ENCODE data around the gene GIMAP1.

The GIMAP1 gene

DNA sequence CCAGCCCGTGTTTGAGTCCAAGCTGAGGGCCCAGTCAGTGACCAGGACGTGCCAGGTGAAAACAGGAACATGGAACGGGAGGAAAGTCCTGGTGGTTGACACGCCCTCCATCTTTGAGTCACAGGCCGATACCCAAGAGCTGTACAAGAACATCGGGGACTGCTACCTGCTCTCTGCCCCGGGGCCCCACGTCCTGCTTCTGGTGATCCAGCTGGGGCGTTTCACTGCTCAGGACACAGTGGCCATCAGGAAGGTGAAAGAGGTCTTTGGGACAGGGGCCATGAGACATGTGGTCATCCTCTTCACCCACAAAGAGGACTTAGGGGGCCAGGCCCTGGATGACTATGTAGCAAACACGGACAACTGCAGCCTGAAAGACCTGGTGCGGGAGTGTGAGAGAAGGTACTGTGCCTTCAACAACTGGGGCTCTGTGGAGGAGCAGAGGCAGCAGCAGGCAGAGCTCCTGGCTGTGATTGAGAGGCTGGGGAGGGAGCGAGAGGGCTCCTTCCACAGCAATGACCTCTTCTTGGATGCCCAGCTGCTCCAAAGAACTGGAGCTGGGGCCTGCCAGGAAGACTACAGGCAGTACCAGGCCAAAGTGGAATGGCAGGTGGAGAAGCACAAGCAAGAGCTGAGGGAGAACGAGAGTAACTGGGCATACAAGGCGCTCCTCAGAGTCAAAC, 26.0 kb downstream of the GIMAP1 start:
- no peak overlapping the region for H3K4me3 ChIP-seq (ENCODE audit: low read depth, low read length)

DNA sequence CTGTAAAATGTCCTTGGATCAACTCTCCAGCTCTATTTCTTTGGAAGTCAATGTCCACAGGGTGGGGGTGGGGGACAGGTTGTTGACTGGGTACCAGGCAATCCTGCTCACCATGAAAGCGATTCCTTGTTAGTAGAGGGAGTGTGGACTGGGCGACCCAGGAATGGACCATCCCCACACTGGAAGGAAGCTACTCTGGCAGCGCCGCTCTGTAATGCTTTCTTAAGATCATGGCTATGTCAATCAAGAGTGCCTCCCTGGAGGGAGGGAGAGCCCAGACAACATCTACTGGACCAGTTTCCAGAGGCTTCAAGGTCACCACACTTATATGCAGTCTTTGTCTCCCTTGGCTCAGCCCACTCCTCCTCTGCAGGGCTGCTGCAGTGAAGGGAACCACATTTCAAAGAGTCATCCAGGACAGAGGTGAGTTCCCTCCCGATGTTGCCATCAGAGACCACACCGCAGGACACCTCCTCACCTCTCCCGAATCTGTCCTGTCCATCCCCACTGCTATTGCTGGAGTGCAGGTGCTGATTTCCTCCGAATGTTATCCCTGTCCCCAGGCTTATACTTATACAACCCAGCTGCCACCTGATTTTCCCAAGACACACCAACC, 27.7 kb downstream of the GIMAP1 start:
- DNase-seq (ENCODE audit: low read depth) = no peak
- no peak overlapping the region for H3K4me3 ChIP-seq (ENCODE audit: low read depth, low read length)

More for the DNA sequence above, 26.0 kb downstream of the GIMAP1 start:
- no peak for DNase-seq (ENCODE audit: low read depth)

DNA sequence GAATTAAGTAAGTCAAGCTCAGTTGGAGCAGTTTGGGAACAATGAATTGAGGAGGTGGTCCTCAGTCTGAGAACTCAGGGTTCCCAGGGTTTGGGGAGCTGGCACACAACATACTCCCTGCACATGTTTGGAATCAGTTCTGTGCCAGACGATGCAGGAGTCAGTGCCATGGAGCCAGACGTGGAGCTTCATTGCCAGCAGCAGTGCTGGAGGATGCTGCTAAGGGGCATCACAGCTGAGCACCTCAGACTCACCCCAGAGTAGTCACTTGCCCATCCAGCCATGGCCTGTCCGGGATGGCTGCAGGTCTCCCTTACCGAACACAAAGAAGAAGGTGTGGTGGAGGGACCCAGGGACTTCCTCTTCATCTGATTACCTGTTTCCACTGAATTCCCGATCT, 28.7 kb downstream of the GIMAP1 start:
- H3K4me3 ChIP-seq (ENCODE audit: low read depth, low read length) = no peak overlapping the region

DNA sequence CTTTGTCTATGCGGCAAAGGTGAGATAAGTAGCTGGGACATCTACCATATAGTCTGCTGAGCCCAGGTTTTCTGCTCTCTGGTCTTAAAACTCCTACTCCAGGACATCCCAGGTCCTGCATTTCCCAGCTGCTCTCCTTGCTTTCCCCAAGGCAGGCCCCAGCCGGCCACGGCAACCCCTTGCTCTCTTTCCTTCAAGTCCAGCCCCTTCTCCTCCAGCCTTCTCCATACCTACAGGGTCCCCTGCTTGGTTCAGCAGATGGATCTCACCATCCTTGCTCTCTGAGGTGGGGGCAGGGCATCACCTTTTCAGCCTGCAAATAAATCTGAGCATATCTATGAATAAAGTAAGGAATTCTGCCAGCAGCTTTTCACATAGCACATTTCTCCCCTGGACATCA, 29.5 kb downstream of the GIMAP1 start:
- no peak overlapping the region for H3K4me3 ChIP-seq (ENCODE audit: low read depth, low read length)
- no peak for DNase-seq (ENCODE audit: low read depth)

More for the DNA sequence above, 28.7 kb downstream of the GIMAP1 start:
- no peak for DNase-seq (ENCODE audit: low read depth)

DNA sequence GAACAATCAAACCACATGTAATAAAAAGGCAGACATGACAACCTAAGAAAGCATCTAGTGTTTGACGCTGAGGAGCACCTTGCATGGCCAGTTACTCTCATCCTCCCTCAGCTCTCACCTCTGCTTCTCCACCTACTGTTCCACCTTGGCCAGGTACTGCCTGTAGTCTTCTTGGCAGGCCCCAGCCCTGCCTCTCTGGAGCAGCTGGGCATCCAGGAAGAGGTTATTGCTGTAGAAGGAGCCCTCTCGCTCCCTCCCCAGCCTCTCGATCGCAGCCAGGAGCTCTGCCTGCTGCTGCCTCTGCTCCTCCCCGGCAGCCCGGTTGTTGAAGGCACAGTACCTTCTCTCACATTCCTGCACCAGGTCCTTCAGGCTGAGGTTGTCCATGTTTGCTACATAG, 30.5 kb downstream of the GIMAP1 start:
- no peak overlapping the region for H3K4me3 ChIP-seq (ENCODE audit: low read depth, low read length)
- no peak for DNase-seq (ENCODE audit: low read depth)

DNA sequence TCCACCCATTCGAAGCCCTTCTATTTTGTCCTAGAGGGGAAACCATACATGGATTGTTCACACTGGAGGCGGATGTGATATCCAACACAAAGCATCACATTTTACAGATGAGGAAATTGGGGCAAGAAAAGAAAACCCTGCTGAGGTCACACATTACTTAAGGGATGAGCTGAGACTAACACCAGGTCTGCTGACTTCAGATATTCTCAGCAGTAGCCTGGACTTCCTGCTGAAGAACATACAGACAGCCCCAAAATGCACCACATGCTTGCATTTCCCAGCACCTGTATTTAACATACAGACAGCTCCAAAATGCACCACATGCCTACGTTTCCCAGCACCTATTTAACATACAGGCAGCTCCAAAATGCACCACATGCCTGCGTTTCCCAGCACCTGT, 32.0 kb downstream of the GIMAP1 start:
- no peak overlapping the region for H3K4me3 ChIP-seq (ENCODE audit: low read depth, low read length)
- DNase-seq (ENCODE audit: low read depth) = no peak

DNA sequence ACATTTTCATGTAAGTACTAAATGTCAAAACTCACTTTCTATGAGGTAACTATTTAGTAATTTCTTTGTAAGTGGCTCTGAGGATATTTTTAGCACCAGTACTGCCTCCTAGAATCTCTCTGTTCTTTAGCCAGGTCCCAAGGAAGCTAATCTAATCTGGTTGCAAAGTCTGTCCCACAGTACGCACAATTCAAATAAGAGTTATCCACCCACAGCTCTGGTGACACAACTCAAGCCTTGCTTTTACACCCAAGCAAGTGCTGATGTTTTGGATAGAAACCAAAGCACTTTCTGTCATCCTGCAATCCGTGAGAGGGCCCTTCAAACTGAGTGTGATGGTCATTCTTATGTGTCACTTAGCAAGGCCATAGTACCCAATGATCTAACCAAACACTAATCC, 35.3 kb downstream of the GIMAP1 start:
- H3K4me3 ChIP-seq (ENCODE audit: low read depth, low read length) = no peak overlapping the region
- DNase-seq (ENCODE audit: low read depth) = no peak

DNA sequence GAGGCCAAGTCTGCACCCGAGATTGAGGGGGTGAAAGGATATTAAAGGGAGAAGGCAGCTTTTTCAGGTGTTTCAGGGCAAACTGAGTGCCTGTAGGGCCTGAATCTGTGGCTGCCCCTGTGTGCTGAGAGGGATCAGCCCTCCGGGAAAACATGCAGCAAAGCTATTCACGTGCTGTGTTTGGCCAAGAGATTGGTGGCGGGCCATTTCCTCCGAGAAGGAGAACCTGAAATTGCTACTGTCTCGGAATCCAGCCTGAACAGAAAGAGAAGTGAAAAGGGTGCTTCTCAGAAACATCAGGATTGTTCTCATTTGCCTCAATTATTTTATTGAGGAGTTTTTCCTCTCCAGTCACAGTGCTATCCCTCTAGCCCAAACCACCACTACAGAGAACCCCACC, 36.8 kb downstream of the GIMAP1 start:
- no peak for DNase-seq (ENCODE audit: low read depth)
- H3K4me3 ChIP-seq (ENCODE audit: low read depth, low read length) = no peak overlapping the region

DNA sequence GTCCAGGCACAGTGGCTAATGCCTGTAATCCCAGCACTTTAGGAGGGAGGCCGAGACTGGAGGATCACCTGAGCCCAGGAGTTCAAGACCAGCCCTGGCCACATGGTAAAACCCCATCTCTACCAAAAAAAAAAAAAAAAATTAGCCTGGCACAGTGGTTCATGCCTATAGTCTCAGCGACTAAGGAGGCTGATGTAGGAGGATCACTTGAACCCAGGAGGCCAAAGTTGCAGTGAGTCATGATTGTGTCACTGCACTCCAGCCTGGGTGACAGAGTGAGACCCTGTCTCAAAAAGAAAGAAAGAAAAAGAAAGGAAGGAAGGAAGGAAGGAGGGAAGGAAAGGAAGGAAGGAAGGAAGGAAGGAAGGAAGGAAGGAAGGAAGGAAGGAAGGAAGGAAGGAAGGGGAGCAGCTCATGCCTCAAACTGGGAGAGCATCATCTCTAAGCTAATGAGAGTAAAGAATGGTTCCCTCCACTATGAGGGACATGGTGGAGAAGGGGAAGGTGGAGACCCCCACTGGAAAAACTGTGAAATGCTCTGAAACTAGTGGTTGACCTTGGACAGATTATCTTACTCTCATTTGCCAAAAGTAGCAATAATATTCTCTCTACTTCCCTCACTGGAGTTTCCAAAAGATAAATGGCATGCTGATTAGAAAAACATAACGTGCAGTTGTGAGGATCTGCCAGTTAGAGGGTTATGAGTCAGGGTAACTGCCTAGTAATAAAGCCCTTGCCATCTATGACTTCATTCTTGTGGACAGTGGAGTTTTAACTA, 37.6 kb downstream of the GIMAP1 start:
- no peak overlapping the region for H3K4me3 ChIP-seq (ENCODE audit: low read depth, low read length)
- peak; percentile 32 for DNase-seq (ENCODE audit: low read depth)

DNA sequence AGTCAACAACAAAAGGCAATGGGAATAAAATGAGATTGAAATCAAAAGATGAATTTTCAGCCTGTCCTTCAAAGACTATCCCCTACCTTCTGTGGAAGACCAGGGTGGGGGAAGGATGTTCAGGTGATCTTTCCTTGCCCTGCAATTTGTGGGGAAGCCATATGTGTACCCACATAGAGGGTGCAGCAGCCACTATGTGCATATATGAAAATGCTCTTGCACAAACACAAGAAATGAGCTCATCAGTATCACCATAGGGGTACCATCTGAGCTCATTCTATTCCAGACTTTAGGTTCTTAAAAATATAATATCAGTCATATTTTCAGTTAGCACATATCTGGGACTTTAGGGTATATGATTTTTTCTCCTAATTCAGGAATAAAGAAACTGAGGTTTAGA, 38.5 kb downstream of the GIMAP1 start:
- DNase-seq (ENCODE audit: low read depth) = no peak
- H3K4me3 ChIP-seq (ENCODE audit: low read depth, low read length) = no peak overlapping the region

DNA sequence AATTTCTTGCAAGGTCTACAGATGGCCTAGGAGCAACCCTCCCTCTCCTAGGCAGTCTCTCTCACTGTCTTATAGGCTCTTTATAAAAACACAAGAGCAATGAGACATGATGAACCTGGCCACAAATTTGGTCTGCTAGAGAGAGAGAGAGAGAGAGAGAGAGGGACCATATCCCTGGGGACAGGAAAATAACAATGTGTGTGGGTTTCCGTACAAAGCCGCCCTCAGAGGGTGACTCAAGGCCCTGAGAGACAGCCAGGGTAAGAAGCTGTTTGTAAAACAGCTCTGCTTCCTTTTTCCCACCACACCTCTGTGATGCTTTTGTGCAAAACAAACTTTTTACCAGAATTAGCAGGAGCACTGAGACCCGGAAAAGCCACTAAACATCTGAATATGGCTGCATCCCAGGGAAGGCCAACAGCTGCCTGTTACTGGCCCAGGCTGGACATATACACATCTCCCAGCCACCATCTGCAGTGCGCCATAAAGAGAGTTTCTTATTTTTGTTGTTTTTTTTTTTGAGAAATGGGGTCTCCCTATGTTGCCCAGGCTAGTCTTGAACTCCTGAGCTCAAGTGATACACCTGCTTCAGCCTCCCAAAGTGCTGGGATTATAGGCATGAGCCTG, 39.2 kb downstream of the GIMAP1 start:
- H3K4me3 ChIP-seq (ENCODE audit: low read depth, low read length) = no peak overlapping the region
- no peak for DNase-seq (ENCODE audit: low read depth)

DNA sequence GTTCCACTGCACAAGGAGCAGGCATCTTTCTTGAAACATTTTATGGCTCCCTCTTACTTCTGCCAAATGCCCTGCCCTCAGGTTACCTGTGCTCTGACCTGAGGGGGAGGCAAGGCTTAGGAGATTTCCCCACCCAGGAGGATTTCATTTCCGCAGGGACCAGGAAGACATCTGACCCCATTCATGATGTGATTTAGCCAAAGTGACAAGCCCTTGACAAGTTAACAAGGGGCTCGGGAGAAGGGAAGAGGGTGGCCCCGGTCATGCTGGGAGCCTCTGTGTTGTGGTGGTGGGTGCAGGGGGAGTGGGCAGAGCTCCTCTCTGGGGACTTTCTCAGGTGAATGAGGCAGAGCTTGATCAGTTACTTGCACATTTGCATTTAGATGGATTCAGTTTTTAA, 39.8 kb downstream of the GIMAP1 start:
- H3K4me3 ChIP-seq (ENCODE audit: low read depth, low read length) = no peak overlapping the region
- DNase-seq (ENCODE audit: low read depth) = no peak

DNA sequence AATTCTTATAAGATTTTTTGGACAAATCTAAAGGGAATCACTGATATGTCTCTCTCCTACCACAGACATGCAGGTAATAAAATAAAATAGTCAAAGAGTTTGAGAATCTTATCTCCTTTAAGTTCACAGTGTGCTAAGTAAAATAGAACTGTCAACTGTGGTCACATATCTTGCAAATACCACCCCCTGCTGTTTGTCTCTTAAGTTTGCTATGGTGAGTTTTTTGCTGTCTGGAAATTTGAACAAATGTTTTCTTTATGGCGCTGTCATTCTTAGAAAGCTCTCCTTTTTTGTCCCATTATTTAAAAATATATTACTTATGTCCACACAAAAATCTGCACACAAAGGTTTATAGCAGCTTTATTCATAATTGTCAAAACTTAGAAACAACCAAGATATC, 40.4 kb downstream of the GIMAP1 start:
- no peak for DNase-seq (ENCODE audit: low read depth)
- no peak overlapping the region for H3K4me3 ChIP-seq (ENCODE audit: low read depth, low read length)

DNA sequence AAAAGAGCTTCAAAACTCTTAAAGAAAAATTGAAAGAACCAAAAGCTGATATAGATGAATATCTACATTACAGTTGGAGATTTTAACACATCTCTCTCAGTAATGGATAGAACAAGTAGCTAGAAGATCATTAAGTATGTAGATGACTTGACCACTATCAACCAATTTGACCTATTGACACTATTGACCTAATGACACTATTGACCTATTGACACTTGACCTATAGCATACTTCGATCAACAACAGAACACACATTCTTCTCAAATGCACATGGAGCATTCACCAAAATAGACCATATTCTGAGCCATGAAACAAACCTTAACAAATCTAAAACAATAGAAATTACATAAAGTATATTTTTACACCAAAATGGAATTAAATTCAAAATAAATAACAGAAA, 43.1 kb downstream of the GIMAP1 start:
- no peak overlapping the region for H3K4me3 ChIP-seq (ENCODE audit: low read depth, low read length)
- no peak for DNase-seq (ENCODE audit: low read depth)

DNA sequence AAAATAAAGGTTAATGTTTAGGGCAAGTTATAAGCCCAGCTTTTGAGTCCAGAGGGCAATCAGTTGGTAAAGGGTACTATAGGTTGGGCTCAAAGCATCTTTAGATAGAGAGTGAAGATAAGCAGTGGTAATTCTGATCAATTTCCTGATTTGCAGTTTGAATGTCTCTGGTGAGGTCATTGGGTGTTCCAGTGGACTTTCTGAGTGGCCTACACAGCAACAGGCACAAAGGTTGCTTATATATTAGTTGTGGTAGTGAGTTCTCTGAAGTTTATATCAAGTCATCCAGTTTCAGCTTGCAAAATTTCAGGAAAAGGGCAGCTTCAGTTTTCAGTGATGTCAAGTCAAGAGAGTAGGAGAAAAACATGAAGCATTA, 49.9 kb downstream of the GIMAP1 start:
- no peak for DNase-seq (ENCODE audit: low read depth)
- no peak overlapping the region for H3K4me3 ChIP-seq (ENCODE audit: low read depth, low read length)

DNA sequence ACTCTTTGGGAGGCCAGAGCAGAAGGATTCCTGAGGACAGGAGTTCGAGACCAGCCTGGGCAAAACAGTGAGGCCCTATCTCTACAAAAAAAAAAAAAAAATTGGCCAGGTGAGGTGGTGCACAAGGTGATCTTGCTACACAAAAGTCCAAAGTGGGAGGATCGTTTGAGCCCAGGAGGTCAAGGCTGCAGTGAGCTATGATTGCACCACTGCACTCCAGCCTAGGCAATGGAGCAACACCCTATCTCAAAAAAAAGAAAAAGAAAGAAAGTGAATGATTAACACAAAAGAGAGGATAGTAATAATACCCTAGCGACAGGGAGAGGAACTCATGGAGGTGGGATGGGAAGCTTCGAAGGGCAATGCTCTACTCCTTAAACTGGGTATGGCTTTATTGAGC, 53.4 kb downstream of the GIMAP1 start:
- no peak overlapping the region for H3K4me3 ChIP-seq (ENCODE audit: low read depth, low read length)
- DNase-seq (ENCODE audit: low read depth) = no peak

Data from skeletal muscle cell (primary cell).